MM.1S (cell line): ENCODE data around the gene BOK.

Experiments used
- CTCF ChIP-seq: fragments of 300-600 bp; sonication (generic); IDR thresholded peaks from 2 replicates; pipeline ENCODE4 v1.5.1; 2016; ENCODE audit warnings: antibody characterized with exemption, low read length, mixed read lengths
- EZH2 ChIP-seq: fragments of 300-600 bp; sonication (generic); optimal IDR thresholded peaks from 2 replicates; pipeline ENCODE3; 2017; ENCODE audit warnings: low read depth, mild to moderate bottlenecking, antibody characterized with exemption, low read length, mixed read lengths

- TF ChIP-seq CTCF = no peak
- no peak for TF ChIP-seq EZH2
These were observed 34.7 kb downstream of the BOK start for GRCh38 chr2:241593271-241593670.
